NCI-H2029 (cell line): ENCODE data around the gene HILPDA.

Experiments
- DNase-seq: peaks from one replicate; lab custom pipeline; 2025; lab: John Stamatoyannopoulos, UW

HILPDA gene, protein sequence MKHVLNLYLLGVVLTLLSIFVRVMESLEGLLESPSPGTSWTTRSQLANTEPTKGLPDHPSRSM

DNA sequence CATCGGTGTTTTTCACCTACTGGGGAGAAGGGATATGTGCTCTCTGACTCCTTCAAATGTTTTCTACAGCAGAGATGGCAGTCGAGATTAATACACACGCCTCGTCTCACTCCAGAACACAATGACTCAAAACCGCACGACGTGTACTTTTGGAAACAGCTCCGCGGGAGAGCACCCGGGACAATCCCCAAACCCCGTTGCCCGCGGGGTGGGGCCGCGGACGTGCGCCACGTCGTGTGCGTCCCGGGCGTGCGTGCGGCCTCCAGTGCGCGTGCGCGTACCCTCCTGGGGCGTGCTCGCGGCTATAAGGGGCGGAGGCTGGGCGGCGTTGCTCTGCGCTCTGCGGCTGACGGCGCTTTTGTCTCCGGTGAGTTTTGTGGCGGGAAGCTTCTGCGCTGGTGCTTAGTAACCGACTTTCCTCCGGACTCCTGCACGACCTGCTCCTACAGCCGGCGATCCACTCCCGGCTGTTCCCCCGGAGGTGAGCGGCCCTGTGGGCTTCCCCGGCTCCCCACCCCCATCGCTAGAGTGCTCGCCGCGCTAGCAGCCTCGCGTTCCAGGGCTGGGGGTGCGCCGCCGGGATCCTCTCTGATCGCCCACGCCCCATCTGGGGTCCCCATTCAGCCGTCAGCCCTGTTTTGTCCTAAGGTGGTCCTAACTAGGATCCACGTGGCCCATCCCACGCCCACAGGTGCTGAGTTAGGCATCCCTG lies at the start of gene HILPDA:
HILPDA (plus strand) TSS at position 336 of the 712 bp plus-strand sequence. CDS start 1,391 bp downstream, outside the sequence.
- peak; percentile 82 for DNase-seq

DNA sequence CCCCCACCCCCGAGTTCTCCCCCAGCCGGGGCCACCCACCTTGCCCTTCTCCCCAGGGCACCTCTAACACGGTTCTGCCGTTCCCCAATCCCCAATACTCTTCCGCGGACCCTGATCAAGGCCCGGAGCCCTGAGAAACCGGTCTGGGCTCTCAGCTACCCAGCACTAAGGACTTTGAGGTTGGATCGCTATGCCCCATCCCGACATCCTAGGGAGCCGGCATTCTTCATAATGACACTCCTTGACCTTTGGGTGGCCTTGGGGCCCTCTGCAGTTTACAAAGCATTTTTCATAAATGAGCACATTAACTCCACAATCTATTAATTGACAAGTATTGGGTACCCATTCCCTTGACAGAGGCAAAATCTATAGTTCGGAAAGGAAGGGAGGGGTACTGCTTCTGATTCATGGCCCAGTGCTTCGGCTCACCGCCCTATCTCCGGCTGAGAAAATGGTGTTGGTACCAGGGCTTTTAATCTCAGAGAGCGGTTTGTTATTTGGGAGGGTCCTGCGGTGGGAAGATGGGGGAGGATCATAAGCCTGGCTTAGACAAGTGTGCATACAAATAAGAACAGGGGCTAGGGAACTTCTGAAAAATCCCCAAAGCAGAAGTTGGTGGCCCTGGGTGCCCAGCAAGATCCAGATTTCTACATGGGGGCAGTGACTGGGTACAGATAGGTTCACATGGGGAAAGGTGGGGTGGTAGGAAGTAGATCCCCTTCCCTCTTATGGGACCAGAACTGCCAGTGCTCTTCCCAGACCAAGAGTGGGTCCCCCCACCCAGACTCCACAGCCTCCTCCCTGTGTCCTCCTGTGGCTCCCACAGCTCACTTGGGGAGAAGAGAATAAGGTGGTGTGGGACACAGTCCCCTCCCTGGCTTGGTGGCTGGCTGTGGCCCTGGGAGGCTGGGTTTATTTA lies 49.1 kb upstream of the HILPDA start:
- no peak for DNase-seq

DNA sequence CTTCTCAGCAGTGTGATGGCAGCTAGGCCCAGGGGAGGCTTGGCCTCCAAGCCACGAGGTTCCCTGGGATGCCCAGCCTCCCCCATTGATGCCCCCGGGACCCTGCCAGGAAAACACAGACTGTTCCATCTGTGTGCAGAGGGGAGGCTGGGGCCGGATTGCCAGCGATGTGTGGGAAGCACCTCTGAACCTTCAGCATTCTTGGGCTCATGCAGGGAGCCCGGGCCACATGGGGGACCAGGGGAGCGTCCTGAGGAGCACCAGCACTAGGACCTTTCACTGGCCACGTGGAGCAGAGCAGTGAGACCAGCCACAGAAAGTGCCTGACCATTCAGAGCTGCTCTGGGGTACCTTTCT lies 48.5 kb upstream of the HILPDA start:
- DNase-seq = no peak

DNA sequence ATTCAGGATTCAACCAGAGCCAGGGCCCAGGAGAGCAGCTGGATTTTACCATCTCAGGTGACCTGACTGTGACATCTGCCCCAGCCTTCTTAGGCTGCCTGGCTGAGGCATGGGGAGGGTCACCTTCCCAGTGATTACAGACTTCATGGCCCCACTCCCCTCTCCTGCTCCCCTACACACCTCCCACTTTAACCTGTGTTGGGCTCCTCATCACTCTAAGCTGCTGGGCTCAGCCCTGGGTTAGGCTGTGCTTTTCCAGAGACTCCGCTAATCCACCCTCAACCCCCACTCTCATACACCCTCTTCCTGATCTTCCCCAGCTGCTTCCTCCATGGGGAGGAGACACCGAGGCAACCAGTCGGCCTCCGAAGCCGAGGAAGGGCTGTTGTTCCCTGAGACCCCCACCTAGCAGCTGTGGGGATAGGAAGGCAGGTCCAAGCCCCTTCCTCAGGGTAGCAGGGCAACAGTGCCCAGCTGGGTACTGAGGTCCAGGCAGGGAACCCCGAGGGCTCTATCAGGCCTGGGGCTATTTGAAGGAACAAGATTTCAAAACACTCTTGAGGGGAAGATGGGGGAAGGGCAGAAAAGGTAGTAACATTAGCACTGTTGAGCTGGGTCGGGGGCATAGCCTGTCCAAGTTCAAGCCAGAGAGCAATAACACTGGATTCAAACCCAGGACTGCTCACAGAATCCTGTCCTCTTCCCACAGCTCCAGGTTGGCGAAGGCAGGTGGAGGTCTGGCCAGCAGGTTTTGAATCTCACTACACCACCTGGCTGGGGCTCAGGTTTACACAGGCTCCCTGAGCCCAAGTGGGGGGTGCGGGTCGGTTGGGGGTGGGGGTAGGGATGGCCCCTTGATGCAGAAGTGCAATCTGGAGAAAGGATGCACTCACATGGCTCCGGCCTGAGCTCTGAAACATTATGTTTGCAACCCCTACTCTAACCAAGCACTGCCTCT lies 47.6 kb upstream of the HILPDA start:
- no peak for DNase-seq

DNA sequence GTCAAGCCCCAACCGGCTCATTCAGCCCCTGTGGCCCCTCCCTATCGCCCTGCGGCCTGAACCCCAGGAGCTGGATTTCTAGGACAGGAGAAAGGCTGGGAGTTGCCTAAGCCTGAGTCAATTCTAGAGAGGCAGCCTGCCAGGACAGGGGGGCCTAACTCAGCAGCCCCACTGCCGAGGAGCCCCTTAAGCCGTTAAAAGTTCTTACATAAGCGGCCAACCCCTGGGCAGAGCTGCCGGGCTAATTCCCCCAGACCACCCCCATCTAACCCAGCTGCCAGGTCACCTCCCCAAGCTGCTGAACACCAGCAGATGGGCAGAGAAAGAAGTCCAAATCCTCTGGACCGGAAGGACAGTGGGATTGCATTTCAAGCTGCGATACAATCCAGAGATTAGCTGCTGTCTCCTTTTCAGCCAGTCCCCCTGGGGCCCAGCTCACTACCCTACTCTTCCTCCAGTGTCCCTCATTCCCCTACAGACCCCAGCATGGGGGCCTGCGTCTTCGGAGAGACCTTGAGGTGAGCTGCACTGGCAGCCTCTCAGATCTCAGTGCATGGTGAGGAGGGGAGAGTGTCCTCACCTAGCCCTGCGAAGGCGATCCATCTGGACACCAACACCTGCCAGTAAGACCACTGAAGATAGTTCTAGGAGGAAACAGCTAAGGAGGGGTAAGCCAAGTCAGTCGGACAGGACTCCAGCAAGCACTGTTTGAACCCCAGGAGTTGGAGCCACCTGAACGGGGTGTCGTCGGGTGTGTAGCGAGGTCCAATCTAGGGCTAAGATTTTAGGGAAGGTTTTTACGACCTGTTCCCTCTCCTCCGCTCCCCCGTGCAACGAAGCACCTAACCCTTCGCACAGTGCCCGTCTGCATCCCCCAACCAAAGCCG lies 46.7 kb upstream of the HILPDA start:
- DNase-seq = no peak

DNA sequence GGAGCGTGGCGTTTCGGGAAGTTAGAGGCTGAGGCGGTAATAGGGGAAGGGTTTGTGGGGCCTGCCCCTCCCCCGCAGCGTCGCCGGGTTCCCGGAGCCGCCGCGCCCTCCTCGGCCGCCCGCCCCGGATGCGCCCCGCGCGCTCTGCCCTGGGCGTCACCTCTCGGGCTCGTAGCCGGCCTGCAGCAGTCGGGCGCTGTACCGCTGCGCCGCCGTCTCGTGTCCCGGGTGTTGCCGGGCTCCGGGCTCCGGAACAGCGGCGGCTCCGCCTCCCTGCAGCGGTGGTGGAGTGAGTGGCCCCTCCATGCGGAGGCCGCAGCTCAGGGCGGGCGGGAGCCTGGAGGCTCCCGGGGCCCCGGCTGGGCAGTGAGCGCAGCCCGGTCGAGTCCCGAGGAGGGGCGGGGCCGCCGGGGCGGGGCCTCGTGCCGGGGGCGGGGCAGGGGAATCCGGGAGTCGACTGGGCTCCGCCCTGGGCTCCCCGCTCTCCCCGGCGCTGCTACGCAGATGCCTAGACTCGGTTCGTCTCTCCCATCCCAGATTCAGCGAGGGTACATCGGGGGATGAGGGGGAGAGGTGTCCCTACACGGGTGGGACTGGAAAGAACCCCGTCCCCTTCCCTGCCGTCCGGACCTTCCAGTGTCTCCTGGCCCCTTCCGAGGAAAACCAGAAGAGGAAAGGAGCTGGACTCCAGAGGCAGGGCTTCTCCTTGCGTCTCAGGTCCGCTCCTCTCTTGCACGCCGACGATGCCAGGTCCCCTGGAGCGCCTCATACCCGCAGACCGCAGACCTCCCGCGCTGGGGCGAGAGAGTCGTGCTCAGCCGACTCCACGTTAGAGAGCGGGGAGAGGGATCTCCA lies 45.9 kb upstream of the HILPDA start, which contains the start of gene IMPDH1:
IMPDH1 (minus strand) TSS at position 387 of the 855 bp plus-strand sequence; CDS start at position 306, 81 bp downstream.
- peak; percentile 41 for DNase-seq

DNA sequence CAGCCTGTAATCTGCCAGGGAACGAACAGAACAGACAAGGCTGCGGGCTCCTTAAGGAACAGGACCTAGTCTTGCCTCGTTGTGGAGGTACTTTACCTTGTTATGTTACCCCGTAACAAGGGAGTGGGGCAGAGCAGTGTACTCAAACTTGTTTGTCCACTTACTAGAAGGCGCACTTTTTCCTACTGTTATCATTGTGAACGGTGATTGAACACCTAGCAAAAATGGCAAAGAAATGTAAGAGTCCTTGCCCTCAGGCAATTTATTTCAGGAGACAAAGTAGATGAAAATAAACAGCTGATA lies 45.3 kb upstream of the HILPDA start:
- DNase-seq = no peak

DNA sequence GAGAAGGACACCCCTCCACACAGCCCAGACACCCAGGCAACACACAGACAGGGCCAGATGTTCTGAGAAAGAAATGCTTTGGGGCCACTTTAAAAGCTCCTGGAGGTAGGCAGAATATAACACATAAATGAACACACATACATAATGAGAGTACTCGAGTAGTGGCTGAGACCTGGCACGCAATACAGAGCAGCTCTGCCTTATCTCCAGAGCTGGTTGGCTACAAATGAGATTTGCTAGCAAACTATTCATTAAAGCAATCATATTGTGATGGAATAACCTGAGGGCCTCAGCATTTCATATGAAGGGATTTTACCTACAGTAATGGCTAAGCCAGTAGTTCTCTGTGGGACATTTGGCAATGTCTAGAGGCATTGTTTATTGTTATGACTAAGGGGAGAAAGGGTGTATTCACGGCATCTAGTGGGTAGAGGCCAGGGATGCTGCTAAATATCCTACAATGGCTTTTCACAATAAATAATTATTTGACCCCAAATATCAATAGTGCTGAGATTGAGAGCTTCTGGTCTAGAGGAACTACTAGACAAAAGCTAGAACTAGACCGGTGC lies 40.4 kb upstream of the HILPDA start:
- DNase-seq = no peak

DNA sequence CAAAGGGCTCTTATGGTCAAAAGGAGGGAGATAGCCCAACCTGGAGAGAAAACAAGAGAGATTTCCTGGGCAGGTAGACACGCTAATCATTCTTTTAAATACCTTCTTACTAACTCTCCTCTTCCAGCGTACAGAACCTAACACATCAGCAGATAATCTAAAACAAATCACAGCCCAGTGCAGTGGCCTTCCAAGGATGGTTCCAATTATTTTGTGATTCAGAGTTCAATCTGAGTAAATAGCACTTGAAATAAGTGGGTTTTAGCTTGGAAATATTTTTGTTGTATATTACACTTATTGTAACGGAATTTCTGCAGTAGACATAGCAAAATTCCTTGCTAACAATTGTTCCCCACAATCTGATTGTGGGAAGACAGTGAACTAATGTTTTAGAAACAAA lies 38.6 kb upstream of the HILPDA start:
- DNase-seq = no peak

DNA sequence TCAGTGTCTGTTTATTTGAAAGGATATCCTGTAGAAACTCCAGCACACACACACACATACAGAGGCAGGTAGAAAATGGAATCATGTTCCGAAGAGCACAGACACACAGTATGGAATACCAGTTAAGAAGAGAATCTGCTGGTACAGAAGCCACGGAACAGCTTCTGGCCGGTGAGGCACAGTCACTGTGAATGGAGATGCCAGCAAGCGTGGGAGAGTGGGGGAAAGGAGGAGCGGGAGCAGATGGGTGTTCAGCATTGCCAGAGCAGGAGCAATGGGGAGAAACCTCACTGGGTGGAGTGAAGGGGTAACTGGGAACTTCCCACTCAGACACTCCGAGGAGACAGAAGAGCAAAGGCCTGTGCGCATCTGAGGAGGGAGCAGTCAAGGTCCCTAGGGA lies 36.4 kb upstream of the HILPDA start:
- DNase-seq = no peak

DNA sequence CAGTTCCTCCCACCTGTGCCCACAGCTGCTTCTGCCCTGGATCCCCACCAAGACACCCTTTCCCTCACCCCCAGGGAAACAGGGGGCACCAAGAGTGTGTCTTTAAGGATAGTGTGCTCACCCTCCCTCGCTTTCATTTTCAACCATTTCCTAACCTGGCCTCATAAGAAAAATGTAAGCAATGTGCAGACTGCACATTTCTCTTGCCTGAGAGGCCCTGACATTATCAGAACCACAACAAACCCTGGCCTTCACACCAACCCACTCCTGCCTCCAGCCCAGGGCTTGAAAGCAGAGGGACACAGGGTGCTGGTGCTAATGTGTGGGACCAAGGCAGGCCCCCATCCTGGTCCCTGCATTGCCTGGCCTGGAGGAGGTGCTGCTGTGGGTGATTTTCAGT lies 34.9 kb upstream of the HILPDA start:
- DNase-seq = no peak

DNA sequence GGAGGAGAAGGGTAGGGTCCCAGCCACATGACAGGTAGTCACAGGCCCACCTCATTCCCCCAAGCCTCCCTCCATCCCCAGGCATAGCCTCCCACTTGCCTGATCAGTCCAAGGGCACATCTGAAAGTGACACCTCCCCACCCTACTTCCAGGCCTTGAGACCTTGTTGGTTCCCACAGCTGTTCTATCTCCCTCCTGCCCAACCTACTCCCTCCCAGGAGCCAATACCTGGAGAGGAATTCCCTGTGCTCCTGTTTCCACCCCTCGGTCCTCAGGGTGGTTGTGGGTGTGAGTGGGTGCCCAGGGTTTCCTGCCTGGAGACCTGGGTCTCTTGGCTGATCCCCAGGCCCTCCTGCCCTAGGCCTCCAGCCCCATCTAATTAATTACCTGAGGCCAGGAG lies 34.3 kb upstream of the HILPDA start:
- no peak for DNase-seq

DNA sequence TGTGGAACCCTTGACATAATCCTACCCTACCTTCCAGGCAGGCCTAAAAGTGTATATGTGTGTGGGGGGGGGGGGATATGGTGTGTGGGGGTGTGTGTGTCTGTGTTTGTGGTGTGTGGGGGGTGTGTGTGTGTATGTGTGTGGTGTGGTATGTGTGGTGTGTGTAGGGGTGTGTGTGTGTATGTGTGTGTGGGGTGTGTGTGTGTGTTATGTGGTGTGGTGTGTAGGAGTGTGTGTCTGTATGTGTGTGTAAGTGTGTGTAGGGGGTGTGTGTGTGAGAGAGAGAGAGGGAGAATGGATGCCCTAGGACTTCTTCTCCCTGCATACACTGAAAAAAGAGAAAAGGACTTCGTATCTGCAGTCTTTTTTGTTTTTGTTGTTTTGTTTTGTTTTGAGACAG lies 33.6 kb upstream of the HILPDA start:
- no peak for DNase-seq

DNA sequence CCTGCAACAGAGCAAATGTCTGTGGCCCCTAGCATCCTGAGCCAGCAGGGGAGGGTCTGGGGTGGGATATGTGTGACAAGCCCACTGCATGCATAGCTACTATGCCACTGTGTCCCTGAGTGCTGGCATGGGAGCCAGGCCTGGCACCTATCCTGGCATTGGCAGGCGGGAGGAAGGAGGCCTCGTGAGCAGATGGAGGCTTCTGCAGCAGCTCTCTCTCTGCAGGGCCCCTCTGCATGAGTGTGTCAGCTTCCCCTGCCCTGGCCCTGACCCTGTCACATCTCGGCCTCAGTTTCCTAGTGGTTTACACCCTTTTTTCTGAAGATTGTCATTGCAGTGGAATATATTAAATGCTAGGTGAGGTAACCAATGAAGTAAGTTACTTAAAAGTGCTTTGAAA lies 32.8 kb upstream of the HILPDA start:
- no peak for DNase-seq

DNA sequence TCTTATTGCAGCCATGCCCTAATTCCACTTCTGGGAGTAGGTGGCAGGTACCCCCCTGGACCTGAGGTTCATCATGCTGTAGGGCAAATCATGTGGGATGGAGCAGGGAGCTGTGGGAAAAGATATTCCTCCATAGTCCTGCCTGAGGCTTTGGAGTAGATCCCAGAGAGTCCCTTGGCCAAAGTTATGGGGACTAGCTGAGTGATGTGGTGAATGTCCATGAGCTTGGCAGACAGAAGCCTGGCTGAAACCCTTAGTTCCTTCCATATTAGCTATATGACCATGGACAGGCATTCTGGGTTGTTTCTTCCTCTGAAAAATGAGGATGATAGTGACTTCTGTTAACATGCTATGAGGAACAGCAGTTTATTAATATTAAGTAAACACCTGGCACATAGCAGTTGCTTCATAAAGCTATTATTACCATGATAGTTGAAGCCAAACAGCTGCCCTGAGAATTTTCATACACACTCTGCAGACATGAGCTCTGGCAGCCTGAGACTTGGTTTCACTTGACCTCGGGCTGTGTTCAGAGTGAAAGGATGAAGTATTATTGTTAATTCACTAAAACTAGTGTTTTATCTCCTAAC lies 30.9 kb upstream of the HILPDA start:
- no peak for DNase-seq

DNA sequence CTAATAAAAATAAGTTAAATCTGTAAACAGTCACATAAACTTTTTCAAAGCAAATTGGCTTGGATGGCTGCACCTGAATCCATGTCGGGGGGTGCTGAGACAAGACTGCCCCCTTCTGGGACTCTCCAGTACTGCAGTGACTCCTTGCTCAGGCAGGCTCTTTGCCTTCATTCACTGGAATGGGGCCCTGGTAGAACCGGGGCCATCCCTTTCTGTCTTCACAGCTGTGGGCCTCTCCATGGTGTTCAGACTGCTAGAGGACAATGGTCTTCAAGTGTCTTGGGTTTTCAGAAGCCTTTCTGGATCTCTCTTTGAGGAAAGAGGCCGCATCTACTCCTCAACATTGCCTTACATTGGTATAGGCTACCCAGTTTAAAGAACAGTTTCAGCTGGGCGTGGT lies 29.8 kb upstream of the HILPDA start:
- DNase-seq = peak; percentile 36

DNA sequence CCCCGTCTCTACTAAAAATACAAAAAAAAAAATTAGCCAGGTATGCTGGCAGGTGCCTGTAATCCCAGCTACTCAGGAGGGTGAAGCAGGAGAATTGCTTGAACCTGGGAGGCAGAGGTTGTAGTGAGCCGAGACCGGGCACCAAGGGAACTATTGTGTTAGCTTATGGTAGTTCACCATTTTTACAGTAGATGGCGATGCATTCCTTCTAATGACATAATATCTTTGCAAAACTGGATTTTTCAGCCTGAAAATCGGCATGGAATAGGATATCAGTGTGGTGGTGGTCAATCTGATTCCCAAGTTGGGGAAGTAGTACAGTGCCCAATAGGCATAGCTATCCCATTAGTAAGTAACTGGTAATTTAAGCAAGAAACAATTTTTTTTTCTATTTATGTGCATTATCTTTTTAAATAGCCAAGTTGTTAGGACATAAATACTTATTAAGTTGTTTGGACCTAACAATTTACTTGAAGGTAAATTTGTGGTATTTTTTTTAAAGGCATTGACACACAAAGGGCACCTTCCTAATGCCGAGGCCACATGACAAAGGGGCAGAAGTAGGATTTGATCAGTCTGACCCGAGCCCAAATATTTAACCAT lies 28.3 kb upstream of the HILPDA start:
- DNase-seq = peak; percentile 62

DNA sequence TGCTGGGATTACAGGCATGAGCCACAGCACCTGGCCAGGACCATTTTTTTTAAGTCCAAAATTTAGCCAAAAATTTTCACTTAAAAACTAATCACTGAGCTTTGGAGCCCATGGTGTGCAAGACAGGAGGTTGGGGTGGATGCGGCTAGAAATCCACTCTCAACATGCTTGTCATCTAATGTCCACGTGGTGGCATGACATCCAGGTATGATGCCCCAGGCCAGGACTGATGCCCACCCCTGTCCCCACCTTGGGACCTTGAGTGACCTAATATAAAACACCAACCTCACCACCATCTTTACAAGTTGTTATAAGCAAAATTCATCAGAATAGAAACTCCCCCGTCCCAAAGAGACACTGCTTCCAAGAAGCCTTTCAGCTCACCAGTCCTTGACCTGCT lies 25.5 kb upstream of the HILPDA start:
- DNase-seq = no peak

DNA sequence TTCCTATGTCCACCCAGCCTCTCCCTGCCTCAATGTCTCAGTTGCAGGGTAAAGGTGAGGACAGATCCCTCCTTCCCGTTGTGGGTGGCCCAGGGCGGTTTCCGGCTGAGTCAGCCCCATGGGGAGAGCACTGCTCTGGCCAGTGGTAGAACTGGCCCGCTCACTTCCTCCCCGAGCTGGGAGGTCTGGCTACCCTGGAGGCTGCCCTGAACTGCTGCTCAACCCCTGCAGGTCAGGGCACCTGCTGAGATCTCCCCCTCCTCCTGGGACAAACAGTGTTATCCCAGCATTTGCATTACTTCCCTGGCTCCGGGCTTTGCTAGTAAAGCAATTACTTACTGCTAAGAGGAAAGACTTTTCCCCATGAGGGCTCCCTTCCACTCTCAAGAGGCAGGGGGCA lies 24.5 kb upstream of the HILPDA start:
- no peak for DNase-seq
